GM21381 (cell line): ENCODE data around the gene FADD.
"Not testable (repeated sequence)": the region's sequence is repeated elsewhere in the genome, so short reads cannot be mapped to it uniquely, and the experiment has no call there.

Experiments
- ATAC-seq: cut with Tn5 transposase; IDR thresholded peaks from one replicate; pipeline ENCODE4 v1.9.1; 2021; ENCODE audit warnings: mild to moderate bottlenecking, moderate library complexity; ENCODE audit not compliant: unreplicated experiment

FADD gene

GRCh38 chr11:70180906-70181305 lies 22.2 kb upstream of the FADD start:
- no peak for ATAC-seq

- ATAC-seq: no peak
Observed at GRCh38 chr11:70182266-70182665, 20.8 kb upstream of the FADD start.

- ATAC-seq: no peak
Observed at GRCh38 chr11:70183032-70183431, 20.1 kb upstream of the FADD start.

GRCh38 chr11:70183483-70184176 lies 19.5 kb upstream of the FADD start:
- ATAC-seq: no peak

GRCh38 chr11:70184396-70184795 lies 18.7 kb upstream of the FADD start:
- ATAC-seq: no peak

- ATAC-seq: no peak
Observed at GRCh38 chr11:70185348-70186055, 17.6 kb upstream of the FADD start.

GRCh38 chr11:70186420-70186819 lies 16.7 kb upstream of the FADD start:
- no peak for ATAC-seq

- ATAC-seq: no peak
Observed at GRCh38 chr11:70186936-70187335, 16.2 kb upstream of the FADD start.

- ATAC-seq: no peak
Observed at GRCh38 chr11:70187771-70188170, 15.3 kb upstream of the FADD start.

GRCh38 chr11:70189622-70190021 lies 13.5 kb upstream of the FADD start:
- no peak for ATAC-seq

- ATAC-seq: no peak
Observed at GRCh38 chr11:70191495-70192140, 11.5 kb upstream of the FADD start.

- no peak for ATAC-seq
Observed at GRCh38 chr11:70192666-70193410, 10.3 kb upstream of the FADD start.

- no peak for ATAC-seq
Observed at GRCh38 chr11:70193411-70194292, 9.4 kb upstream of the FADD start.

- no peak for ATAC-seq
Observed at GRCh38 chr11:70194792-70195791, 8.0 kb upstream of the FADD start.

- no peak for ATAC-seq
Observed at GRCh38 chr11:70200212-70200844, 2.8 kb upstream of the FADD start.

- not testable (repeated sequence) for ATAC-seq
Observed at GRCh38 chr11:70201047-70201446, 2.0 kb upstream of the FADD start.

- no peak for ATAC-seq
Observed at GRCh38 chr11:70201882-70202861, 924 bp upstream of the FADD start.
